BE2C (cell line): ENCODE results near the gene SLFN12.

ENCODE experiments used
- DNase-seq: peaks from one replicate; pipeline ENCODE4 v3.0.0-alpha.2; 2020
- H3K27me3 ChIP-seq: fragments of 250-450 bp; sonication (Bioruptor Pico); 2 replicates; pipeline ENCODE4 v1.5.1; 2020; ENCODE audit warnings: mild to moderate bottlenecking
- H3K36me3 ChIP-seq: fragments of 250-450 bp; sonication (Bioruptor Pico); 2 replicates; pipeline ENCODE4 v1.5.1; 2020; ENCODE audit warnings: mild to moderate bottlenecking
- H3K4me1 ChIP-seq: fragments of 250-450 bp; sonication (Bioruptor Pico); 2 replicates; pipeline ENCODE4 v1.5.1; 2020
- H3K4me3 ChIP-seq: 2 replicates; pipeline ENCODE4 v1.5.1; 2011; ENCODE audit warnings: low read depth, low read length
- H3K9me3 ChIP-seq: fragments of 250-450 bp; sonication (Bioruptor Pico); 2 replicates; pipeline ENCODE4 v1.5.1; 2020
- CTCF ChIP-seq: IDR thresholded peaks from 2 replicates; pipeline ENCODE4 v1.5.1; 2012; ENCODE audit warnings: mild to moderate bottlenecking, low read depth, low read length

The SLFN12 gene

GRCh38 chr17:35368081-35368830 is 64.0 kb downstream of the SLFN12 start:
- no peaks in the 10 kb centered on the region for H3K9me3 ChIP-seq
- H3K4me3 ChIP-seq: no peak overlapping the region
- H3K4me1 ChIP-seq: no peaks in the 10 kb centered on the region
- DNase-seq: no peak
- peaks cover 39% of the 10 kb centered on the region for H3K27me3 ChIP-seq
- H3K36me3 ChIP-seq: no peaks in the 10 kb centered on the region
- no peak for TF ChIP-seq CTCF

- no peak for DNase-seq
- peaks cover 19% of the 10 kb centered on the region for H3K27me3 ChIP-seq
- no peaks in the 10 kb centered on the region for H3K36me3 ChIP-seq
- no peaks in the 10 kb centered on the region for H3K9me3 ChIP-seq
- no peak for TF ChIP-seq CTCF
- no peaks in the 10 kb centered on the region for H3K4me1 ChIP-seq
- H3K4me3 ChIP-seq: no peak overlapping the region
Measured at GRCh38 chr17:35361027-35361426, 71.3 kb downstream of the SLFN12 start.
